HG03045 (cell line): ENCODE results near the gene ARHGAP1.

Experiments
- ATAC-seq: cut with Tn5 transposase; IDR thresholded peaks from one replicate; pipeline ENCODE4 v1.9.1; 2021; ENCODE audit warnings: mild to moderate bottlenecking, moderate library complexity; ENCODE audit not compliant: unreplicated experiment

The ARHGAP1 gene

DNA sequence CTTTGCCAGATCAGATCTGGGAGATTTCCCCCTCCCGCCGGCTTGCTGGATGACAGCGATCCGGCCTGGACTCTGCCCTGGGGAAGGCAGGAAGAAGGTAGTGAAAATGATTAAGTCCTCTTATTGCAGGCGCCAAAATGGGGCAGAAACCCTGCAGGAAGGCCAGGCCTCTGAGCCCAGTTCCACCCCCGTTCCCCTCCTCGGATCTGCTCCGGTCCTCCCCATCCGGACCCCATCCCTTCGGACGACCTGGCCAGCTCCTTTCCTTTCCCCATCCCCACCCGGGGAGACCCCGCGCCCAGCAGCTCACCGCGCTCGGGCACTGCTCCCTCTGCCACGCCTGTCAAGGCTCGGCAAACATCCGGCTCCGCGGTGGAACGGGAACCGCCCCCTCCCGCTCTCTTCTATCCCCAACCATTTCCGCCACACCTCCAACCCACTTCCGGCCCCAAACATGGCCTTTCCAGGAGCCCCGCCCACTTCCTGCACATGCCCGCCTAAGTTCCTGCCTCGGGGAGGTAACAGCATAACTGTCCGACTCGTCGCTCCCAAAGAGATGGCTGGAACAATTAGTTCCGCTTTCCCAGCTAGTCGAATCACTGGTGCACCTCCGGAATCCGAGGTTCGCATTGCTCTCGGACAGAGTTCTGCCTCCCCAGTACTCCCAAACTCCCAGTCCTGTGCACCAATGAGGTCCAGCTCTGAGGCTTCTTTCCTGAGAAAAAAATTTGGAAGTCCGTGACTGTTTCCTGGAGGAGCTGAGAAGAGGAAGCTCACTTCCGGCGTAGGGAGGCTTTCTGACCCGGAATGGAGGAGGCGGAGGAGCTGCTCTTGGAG lies at the start of gene ARHGAP1, which contains the start of gene ZNF408:
TSS of gene ARHGAP1 (minus strand) at position 379 of the 837 bp plus-strand sequence. CDS start 4,512 bp downstream, outside the sequence.
TSS of gene ZNF408 (plus strand) at position 791 of the 837 bp plus-strand sequence. CDS start at position 808, 17 bp downstream.
- ATAC-seq, result peak; percentile 87

DNA sequence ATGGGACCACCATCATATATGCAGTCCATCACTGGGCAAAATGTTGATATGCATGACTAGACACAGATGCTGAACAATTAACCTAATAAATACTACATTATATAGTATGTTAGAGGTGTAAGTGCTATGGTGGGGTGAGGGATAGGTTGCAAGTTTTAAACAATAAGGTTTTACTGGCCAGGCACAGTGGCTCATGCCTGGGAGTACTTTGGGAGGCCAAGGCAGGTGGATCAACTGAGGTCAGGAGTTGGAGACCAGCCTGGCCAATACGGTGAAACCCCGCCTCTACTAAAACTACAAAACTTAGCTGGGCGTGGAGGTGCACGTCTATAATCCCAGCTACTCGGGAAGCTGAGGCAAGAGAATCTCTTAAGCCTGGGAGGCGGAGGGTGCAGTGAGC lies 46.7 kb upstream of the ARHGAP1 start:
- ATAC-seq, result no peak

DNA sequence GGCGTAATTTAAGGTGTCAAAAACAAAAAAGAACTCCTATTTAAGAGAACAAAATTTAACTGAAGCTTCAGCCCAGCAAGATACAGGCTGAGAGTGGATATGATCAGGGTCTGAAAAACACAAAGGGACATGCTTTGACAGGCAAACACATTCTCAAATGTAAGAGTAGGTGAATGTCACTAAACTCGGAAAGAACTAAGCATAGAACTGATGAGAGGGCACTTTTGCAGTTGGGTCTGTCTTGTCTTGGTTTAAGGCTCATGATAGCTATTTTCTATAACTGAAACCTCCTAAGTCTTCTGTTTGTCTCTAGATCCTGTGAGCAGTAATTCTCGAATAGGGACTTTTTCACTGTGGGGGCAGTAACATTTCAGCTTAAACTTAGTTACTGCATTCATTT lies 45.6 kb upstream of the ARHGAP1 start:
- ATAC-seq, result no peak

DNA sequence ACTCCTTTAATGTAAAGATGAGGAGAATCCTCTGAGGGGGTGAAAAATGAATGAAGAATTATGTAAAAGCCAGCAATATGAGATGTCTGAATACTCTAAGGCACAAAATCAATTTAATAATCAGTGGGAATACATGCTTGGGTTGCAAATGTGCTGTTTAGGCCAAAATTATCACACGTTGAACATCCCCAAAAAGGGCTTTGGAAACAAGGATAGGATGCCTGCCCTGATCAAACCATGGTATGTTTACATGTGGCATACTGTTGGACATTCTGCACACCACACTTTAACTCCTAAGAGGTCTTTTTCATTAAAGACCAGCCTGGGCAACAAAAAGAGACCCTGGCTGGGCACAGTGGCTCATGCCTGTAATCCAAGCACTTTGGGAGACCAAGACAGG lies 44.9 kb upstream of the ARHGAP1 start:
- ATAC-seq, result no peak

DNA sequence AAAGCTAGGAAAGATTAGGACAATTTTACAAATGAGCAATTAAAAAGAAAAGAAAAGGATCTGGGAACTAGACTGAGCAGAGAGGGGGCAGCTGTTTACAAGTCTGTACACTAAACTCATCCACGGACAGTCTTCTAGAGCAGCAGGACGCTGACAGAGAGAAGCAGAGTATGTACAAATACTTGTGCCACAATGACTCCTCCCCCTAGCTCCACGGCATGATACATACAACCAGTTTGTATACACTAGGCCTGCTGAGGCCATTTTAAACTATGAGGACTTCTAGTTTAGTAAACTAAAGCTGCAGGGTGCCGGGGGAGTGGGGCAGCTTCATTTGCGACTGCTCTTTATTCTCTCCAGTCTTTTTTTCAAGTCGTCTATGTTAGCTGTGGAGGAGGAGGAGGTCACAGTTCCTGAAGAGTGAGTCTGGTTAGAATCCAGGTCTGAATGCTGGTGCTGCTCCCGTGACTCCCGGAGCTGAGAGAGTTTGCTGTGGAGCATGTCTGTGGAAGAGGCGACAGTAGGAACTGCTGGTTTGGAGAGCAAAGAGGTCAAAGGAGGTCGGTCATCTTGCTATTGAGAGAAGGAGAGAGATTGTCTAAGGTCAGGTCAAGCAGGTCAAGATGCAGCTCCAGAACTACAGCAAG lies 43.4 kb upstream of the ARHGAP1 start:
- ATAC-seq, result no peak

DNA sequence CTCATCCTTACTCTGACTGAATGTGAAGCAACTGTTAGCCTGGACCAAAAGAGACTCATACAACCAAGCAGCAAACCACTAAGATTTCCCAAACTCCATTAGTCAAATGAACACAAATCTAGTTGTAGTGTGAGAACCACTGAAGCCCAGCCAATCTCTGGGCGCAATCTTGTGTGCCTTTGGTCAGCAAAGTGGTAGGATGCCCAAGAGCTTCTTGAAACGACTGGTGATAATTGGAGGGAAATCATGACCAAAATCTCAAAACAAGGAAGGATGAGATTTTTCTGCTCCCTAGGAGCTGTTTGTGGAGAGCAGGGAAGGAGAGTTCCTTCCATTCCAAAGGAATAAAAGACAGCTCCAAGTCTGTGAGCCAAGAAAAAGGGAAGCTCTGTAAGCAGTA lies 42.6 kb upstream of the ARHGAP1 start:
- no peak for ATAC-seq

DNA sequence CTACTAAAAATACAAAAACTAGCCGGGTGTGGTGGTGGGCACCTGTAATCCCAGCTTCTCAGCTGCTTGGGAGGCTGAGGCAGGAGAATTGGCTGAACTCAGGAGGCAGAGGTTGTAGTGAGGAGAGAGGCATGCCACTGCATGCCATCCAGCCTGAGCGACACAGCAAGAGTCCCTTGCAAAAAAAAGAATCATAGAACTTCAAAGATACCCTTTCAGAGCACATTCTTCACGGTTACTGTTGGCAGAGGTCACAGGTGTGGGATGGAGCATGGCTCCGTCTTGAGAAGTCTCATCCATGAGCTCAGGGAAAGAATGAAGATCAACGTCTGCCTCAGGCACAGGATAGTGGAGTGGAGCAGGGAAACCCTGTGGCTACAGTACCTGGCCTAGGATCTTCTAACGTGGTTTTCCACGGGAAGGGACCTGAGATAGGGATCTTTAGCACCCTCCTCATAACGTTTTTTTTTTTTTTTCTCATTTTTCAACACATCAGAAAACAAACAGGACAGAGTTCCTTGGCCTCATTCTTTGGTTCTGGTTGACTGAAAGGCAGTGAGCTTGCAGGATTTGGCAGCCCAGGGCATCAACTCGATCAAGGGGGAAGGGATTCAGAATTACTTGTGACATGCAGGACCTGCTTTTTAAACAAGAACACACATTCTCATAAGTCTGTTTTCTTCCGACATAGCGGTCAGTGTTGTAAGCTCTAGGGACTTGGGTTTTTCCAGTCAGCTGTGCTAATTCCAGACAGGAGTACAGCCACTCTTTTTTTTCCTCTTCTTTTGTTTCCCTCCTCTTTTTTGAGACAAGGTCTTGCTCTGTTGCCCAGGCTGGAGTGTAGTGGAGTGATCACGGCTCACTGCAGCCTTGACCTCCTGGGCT lies 41.4 kb upstream of the ARHGAP1 start:
- no peak for ATAC-seq

DNA sequence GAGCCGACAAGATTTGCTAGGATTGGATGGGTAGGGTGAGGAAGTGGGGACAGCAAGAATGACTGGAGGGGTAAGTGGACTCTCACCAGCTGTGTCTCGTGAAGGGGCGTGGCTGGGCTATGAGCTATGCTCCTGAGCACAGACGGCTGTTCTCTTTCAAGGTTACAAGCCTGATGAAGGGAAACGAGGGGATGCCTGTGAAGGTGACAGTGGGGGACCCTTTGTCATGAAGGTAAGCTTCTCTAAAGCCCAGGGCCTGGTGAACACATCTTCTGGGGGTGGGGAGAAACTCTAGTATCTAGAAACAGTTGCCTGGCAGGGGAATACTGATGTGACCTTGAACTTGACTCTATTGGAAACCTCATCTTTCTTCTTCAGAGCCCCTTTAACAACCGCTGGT lies 38.5 kb upstream of the ARHGAP1 start:
- no peak for ATAC-seq

DNA sequence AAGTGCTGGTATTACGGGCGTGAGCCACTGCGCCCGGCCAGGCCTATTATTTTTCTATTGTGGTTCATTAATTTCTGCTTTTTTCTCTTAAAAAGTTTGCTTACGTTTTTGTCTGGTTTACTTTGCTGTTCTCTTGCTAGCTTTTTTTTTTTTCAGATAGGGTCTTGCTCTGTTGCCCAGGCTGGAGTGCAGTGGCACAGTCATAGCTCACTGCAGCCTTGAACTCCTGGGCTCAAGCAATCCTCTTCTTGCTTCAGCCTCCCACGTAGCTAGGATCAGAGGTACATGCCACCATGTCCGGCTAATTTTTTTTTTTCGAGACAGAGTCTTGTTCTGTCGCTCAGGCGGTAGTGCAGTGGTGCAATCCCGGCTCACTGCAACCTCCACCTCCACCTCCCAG lies 37.3 kb upstream of the ARHGAP1 start:
- no peak for ATAC-seq

DNA sequence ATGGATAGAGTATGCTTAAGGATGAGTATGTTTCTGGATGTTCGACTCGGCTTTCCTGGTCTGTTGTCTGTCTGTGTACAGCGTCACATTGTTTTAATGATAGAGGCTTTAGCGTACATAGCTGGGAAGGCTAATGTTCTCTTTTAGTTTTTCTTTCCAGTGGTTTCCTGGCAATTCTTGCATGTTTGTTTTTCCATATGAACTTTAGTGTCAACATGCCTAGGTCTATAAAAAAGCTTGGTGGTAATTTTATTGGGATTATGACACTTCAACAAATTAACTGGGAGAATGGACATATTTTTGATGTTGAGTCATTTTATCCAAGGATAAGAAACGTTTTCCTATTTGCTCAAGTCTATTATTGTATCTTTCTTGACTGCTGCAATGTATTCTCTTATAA lies 36.2 kb upstream of the ARHGAP1 start:
- ATAC-seq, result no peak

DNA sequence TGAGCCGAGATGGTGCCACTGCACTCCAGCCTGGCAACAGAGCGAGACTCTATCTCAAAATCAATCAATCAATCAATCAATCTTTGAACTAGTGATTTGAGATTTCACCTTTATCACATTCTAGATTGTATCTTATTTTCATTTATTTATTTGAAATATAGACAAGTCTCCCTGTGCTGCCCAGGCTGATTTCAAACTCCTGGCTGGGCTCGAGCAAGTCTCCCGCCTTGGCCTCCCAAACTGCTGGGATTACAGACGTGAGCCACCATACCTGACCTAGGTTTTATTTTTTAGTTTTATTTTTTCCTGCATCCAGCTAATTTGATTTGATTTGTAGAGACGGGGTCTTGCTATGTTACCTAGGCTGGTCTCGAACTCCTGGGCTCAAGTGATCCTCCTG lies 35.7 kb upstream of the ARHGAP1 start:
- no peak for ATAC-seq

DNA sequence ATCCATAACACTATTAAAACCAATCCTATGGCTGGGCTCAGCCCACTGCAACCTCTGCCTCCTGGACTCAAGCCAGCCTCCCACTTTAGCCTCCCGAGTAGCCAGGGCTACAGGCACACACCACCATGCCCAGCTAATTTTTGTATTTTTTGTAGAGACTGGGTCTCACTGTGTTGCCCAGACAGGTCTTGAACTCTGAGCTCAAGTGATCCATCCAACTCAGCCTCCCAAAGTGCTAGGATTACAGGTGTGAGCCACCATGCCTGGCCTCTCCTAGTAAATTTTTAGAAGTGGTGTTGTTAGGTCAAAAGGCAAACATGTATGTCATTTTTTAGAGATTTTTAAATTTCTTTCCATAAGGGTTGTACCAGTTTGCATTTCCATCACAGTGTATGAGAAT lies 32.8 kb upstream of the ARHGAP1 start:
- no peak for ATAC-seq

DNA sequence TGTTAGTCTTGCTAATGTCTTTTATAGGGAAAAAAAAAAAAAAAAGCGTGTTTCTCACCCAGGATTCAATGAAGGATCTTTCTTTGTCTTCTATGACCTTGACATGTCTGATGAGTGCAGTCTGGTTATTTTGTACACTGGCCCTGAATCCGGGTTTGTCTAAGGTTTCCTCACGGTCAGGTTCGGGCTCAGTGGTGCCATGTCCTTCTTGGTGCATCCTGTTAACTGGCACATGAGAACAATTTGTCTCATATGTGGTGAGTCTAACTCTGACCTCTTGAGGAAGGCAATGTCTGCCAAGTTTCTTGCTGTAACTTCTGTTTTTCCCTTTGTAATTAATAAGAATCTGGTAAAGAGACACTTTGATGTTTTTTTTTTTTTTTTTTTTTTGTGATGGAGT lies 31.1 kb upstream of the ARHGAP1 start:
- no peak for ATAC-seq

DNA sequence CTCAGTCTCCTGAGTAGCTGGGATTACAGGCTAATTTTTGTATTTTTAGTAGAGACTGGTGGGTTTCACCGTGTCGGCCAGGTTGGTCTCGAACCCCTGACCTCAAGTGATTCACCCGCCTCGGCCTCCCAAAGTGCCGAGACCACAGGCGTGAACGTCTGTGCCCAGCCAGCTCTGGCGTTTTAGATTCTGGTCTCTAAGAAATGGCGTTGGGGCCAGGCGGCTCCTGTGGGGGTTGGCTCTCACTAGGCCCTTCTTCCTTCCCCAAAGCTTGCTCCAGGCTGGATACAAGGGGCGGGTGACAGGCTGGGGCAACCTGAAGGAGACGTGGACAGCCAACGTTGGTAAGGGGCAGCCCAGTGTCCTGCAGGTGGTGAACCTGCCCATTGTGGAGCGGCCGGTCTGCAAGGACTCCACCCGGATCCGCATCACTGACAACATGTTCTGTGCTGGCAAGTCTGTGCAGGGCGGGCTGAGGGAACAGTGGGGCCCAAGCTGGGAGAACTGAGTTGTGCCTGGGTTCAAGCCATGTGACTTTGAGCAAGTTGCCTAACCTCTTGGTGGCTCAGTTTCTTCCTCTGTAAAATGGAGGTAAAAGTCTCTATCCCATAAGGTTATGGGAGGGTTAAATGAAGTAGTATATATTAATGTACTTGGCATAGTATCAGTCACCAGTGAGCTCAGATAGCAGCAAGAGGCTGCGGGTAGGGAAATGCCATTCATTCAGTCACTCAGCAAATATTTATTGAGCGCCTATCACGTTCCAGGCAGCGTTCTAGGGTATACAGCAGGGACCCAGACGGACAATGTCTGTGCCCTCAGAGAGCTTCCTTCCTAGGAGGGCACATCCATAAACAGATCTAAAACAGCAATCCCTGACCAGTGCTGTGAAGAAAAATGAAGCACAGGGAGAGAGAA lies 28.9 kb upstream of the ARHGAP1 start:
- no peak for ATAC-seq

DNA sequence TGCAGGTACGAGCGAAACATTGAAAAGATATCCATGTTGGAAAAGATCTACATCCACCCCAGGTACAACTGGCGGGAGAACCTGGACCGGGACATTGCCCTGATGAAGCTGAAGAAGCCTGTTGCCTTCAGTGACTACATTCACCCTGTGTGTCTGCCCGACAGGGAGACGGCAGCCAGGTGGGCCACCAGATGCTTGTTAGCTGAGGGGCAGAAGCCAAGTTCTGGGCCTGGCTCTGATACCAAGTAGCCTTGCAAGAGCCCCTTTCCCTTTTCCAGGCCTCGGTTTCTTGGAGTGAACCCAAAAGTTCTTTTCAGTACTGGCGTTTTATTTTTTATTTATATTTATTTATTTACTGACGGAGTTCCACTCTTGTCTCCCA lies 28.2 kb upstream of the ARHGAP1 start:
- no peak for ATAC-seq

DNA sequence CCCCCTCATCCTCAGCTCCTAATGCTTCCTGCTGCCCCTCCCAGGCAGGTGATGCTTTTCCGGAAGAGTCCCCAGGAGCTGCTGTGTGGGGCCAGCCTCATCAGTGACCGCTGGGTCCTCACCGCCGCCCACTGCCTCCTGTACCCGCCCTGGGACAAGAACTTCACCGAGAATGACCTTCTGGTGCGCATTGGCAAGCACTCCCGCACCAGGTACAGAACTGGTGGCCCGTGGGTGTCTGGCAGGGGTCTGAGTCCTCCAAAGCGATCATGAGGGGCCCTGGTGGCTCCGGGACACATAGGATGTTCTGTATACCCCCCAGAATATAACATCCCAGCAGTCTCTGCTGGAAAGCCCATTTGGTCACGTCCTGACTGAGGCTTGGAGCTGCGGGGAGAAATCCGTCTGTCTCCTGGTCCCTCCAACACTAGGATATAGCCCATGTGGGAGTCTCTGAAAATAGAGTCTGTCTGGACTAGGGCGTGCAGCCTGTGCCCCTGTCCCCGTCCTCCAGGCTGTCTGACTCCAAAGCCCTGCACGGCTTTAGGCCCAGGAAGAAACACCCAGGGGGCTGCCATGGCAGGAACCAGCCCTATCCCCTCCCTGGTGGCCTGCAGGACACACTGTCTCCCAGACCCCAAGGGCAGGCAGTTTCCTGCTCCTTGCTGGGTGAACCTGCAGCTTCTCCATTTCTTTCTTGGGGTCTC lies 27.7 kb upstream of the ARHGAP1 start:
- ATAC-seq, result no peak

DNA sequence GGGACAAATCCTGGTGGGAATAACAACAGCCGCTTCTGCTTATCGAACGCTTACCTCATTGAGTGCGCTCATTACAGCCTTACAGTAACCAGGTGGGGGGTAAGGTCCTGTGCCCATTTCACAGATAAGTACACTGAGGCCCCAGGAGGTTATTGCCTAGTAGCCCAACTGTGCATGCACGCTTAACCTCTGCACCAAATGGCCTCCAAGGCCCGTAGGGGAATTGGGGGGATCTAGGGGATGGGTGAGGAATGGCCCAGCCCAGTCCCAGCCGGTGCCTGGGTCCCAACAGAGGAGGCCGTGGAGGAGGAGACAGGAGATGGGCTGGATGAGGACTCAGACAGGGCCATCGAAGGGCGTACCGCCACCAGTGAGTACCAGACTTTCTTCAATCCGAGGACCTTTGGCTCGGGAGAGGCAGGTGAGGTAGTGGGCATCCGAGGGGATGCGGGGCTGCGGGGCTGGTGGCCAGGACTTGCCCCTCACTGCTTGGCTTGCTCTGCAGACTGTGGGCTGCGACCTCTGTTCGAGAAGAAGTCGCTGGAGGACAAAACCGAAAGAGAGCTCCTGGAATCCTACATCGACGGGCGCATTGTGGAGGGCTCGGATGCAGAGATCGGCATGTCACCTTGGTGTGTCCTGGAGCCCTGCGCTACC lies 25.9 kb upstream of the ARHGAP1 start:
- ATAC-seq, result no peak

DNA sequence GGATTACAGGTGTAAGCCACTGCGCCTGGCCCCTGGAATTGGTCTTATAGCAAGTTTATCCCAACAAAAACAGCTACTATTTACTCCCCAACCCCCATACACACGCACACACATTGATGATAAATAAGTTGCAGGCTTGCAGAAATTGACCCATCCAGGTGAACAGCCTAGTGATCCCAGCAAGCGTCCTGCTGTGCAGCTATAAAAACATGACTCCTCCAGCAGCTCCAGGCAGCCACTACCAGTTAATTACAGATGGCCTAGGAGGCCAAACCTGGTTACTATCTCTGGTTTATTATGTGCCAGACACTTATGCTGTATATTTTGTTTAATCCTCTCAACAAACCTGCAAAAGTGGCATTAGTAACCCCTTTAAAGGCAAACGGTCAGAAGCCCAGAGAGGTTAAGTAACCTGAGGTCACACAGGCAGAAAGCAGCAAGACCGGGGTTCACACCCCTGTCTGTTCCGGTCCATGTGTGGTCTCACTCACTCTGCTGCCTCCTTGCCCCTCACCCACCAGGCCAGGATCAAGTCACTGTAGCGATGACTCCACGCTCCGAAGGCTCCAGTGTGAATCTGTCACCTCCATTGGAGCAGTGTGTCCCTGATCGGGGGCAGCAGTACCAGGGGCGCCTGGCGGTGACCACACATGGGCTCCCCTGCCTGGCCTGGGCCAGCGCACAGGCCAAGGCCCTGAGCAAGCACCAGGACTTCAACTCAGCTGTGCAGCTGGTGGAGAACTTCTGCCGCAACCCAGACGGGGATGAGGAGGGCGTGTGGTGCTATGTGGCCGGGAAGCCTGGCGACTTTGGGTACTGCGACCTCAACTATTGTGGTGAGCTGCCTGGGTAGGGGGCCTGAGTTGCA lies 25.2 kb upstream of the ARHGAP1 start:
- no peak for ATAC-seq
